SK-N-SH (cell line): ENCODE data around the gene PGS1. TPM values are rescaled to one million over a fixed set of nuclear protein-coding genes. Genes with fewer than 3 reads are reported as not detected.

Experiments
- CTCF ChIA-PET: fragments of 300-600, 350-600 bp; formaldehyde crosslinking; extraction: SDS; loops from one replicate; lab custom pipeline; 2021; lab: Yijun Ruan, JAX
- POLR2A ChIA-PET: fragments of 350-600 bp; sonication (Branson Sonifier 250); formaldehyde crosslinking; extraction: SDS; loops from one replicate; lab custom pipeline; 2020; ENCODE audit warnings: antibody characterized with exemption, inconsistent platforms; lab: Yijun Ruan, JAX
- DNase-seq: peaks from one replicate; pipeline ENCODE4 v3.0.0; 2012
- H2AFZ ChIP-seq: fragments of 200-600 bp; sonication (generic); 2 replicates; pipeline ENCODE4 v1.8.1; 2016; ENCODE audit warnings: antibody characterized with exemption, mild to moderate bottlenecking, low read depth
- H3F3A ChIP-seq: fragments of 200-600 bp; sonication (generic); replicated peaks from 2 replicates; pipeline ENCODE3; 2016; ENCODE audit warnings: antibody characterized with exemption, mild to moderate bottlenecking; ENCODE audit not compliant: insufficient read depth
- H3K27ac ChIP-seq, 2 experiments: fragments of 200-500 bp in 1 of 2; fragments of 200-600 bp in 1 of 2; sonication (Bioruptor generic) in 1 of 2; sonication (generic), shearing (Covaris generic) in 1 of 2; 2 replicates each; pipeline versions ENCODE4 v1.5.1 to v1.6.1; 2014 to 2016; ENCODE audit warnings: low read depth in 2 of 2, inconsistent platforms in 1 of 2, low read length in 1 of 2, mild to moderate bottlenecking in 1 of 2, mixed read lengths in 1 of 2
- H3K27me3 ChIP-seq: fragments of 200-600 bp; sonication (generic), shearing (Covaris generic); 2 replicates; pipeline ENCODE4 v1.6.1; 2016; ENCODE audit warnings: mixed run types; ENCODE audit not compliant: insufficient read depth
- H3K36me3 ChIP-seq, 2 experiments: fragments of 200-500 bp in 1 of 2; fragments of 200-600 bp in 1 of 2; sonication (Bioruptor generic) in 1 of 2; sonication (generic) in 1 of 2; replicated peaks in 1 of 2; 2 replicates each; pipeline versions ENCODE3 to v1.5.1; 2014 to 2016; ENCODE audit warnings: low read length in 1 of 2, mild to moderate bottlenecking in 1 of 2; ENCODE audit not compliant: insufficient read depth in 2 of 2, control insufficient read depth in 1 of 2
- H3K4me1 ChIP-seq, 2 experiments: fragments of 200-500 bp in 1 of 2; fragments of 200-600 bp in 1 of 2; sonication (Bioruptor generic) in 1 of 2; sonication (generic), shearing (Covaris generic) in 1 of 2; 2 replicates each; pipeline versions ENCODE4 v1.5.1 to v1.6.1; 2014 to 2016; ENCODE audit warnings: low read depth in 1 of 2, low read length in 1 of 2, mixed run types in 1 of 2; ENCODE audit not compliant: insufficient read depth in 2 of 2, control insufficient read depth in 1 of 2
- H3K4me2 ChIP-seq: fragments of 200-600 bp; sonication (generic), shearing (Covaris generic); 2 replicates; pipeline ENCODE4 v1.6.1; 2017; ENCODE audit warnings: mixed run types
- H3K4me3 ChIP-seq, 2 experiments: fragments of 200-500 bp in 1 of 2; fragments of 200-600 bp in 1 of 2; sonication (Bioruptor generic) in 1 of 2; sonication (generic), shearing (Covaris generic) in 1 of 2; 2 replicates each; pipeline versions ENCODE4 v1.5.1 to v1.8.1; 2014 to 2016; ENCODE audit warnings: low read depth in 2 of 2, inconsistent platforms in 1 of 2, low read length in 1 of 2, mild to moderate bottlenecking in 1 of 2, mixed read lengths in 1 of 2, moderate library complexity in 1 of 2
- H3K79me2 ChIP-seq: fragments of 200-600 bp; sonication (generic); 2 replicates; pipeline ENCODE4 v1.8.1; 2017; ENCODE audit warnings: mild to moderate bottlenecking; ENCODE audit not compliant: insufficient read depth
- H3K9ac ChIP-seq: fragments of 200-600 bp; sonication (generic); 2 replicates; pipeline ENCODE4 v1.6.1; 2017; ENCODE audit warnings: mixed run types
- H3K9me2 ChIP-seq: fragments of 200-600 bp; sonication (generic); 2 replicates; pipeline ENCODE4 v1.6.1; 2017; ENCODE audit warnings: mixed run types
- H3K9me3 ChIP-seq: fragments of 200-600 bp; sonication (generic); 2 replicates; pipeline ENCODE4 v1.6.1; 2017; ENCODE audit warnings: mixed run types, mild to moderate bottlenecking, moderate library complexity
- H4K20me1 ChIP-seq: fragments of 200-600 bp; sonication (generic); 2 replicates; pipeline ENCODE4 v1.6.1; 2017; ENCODE audit warnings: mild to moderate bottlenecking, mixed run types; ENCODE audit not compliant: insufficient read depth
- CTCF ChIP-seq: fragments of 200-600 bp; sonication (generic); IDR thresholded peaks from 2 replicates; pipeline ENCODE4 v1.6.1; 2017; ENCODE audit warnings: antibody characterized with exemption, mild to moderate bottlenecking, moderate library complexity
- EZH2phosphoT487 ChIP-seq: fragments of 200-600 bp; sonication (generic); IDR thresholded peaks from 2 replicates; pipeline ENCODE4 v1.6.1; 2017; ENCODE audit warnings: low read depth, mixed run types, mild to moderate bottlenecking, antibody characterized with exemption, moderate library complexity, borderline replicate concordance
- FOXJ3 ChIP-seq: sonication (generic); formaldehyde crosslinking; IDR thresholded peaks from 2 replicates; pipeline ENCODE4 v1.5.1; 2020; ENCODE audit warnings: mild to moderate bottlenecking, missing genetic modification reagents
- FOXM1 ChIP-seq: IDR thresholded peaks from 2 replicates; pipeline ENCODE4 v1.4.0; 2012; ENCODE audit warnings: low read depth, mild to moderate bottlenecking
- GABPA ChIP-seq: IDR thresholded peaks from 2 replicates; pipeline ENCODE4 v1.4.0; 2012; ENCODE audit warnings: low read depth, mild to moderate bottlenecking
- IRF3 ChIP-seq: fragments of 150-350 bp; IDR thresholded peaks from 2 replicates; pipeline ENCODE4 v1.6.1; 2016; ENCODE audit warnings: mild to moderate bottlenecking, low read depth, low read length
- PBX3 ChIP-seq: IDR thresholded peaks from 2 replicates; pipeline ENCODE4; 2012
- RAD21 ChIP-seq: IDR thresholded peaks from 2 replicates; pipeline ENCODE4 v1.6.1; 2012; ENCODE audit warnings: mild to moderate bottlenecking, low read length
- RCOR1 ChIP-seq: fragments of 150-350 bp; IDR thresholded peaks from 2 replicates; pipeline ENCODE4 v1.6.1; 2017; ENCODE audit warnings: antibody characterized with exemption, low read length
- REST ChIP-seq: IDR thresholded peaks from 2 replicates; pipeline ENCODE4 v1.6.1; 2012; ENCODE audit warnings: mild to moderate bottlenecking, low read depth, low read length, moderate library complexity
- RXRA ChIP-seq: IDR thresholded peaks from 2 replicates; pipeline ENCODE4 v1.4.0; 2012; ENCODE audit warnings: low read depth, mild to moderate bottlenecking, borderline replicate concordance
- TCF12 ChIP-seq: IDR thresholded peaks from 2 replicates; pipeline ENCODE4 v1.4.0; 2012
- TEAD4 ChIP-seq: IDR thresholded peaks from 2 replicates; pipeline ENCODE4 v1.4.0; 2012; ENCODE audit warnings: mild to moderate bottlenecking, borderline replicate concordance; ENCODE audit not compliant: insufficient read depth
- USF2 ChIP-seq: fragments of 150-350 bp; IDR thresholded peaks from 2 replicates; pipeline ENCODE4 v1.6.1; 2017; ENCODE audit warnings: antibody characterized with exemption, low read length, low read depth, borderline replicate concordance
- YY1 ChIP-seq: IDR thresholded peaks from 2 replicates; pipeline ENCODE4 v1.4.0; 2012; ENCODE audit warnings: low read depth, mild to moderate bottlenecking
- WGBS: methylation state at CpG from one replicate; pipeline ENCODE4 v1.1.6; 2017; ENCODE audit warnings: low lambda C conversion rate; 5-methylcytosine and 5-hydroxymethylcytosine counted together
- polyA plus RNA-seq, 3 experiments: library from polyadenylated mRNA; depleted of rRNA; stranded (reverse); fragments of >200 nt; gene quantifications; 2 replicates each; pipeline ENCODE4 v1.2.3, GENCODE V29; 2012

The PGS1 gene
- polyA plus RNA-seq, 1 of the 3 experiments (the other 2 are of a cell fraction): 88.4 TPM

GRCh38 chr17:78450696-78451345 lies 72.4 kb downstream of the PGS1 start:
- Histone ChIP-seq H2AFZ (no peak overlapping the region), H3K4me2 (no peak overlapping the region), H3K36me3 (no peaks in the 10 kb centered on the region), H3K4me3 (no peak overlapping the region), H3K79me2 (no peaks in the 10 kb centered on the region), H3K9ac (no peak overlapping the region), H3F3A (no peaks in the 10 kb centered on the region), H3K4me1 (no peaks in the 10 kb centered on the region; a peak in 1 of 4 replicates), H3K9me3 (no peaks in the 10 kb centered on the region), H3K27ac (no peak overlapping the region), H4K20me1 (no peaks in the 10 kb centered on the region), H3K27me3 (no peaks in the 10 kb centered on the region), H3K9me2 (no peaks in the 10 kb centered on the region)
- CTCF ChIA-PET: interaction anchor here (2.2 kb wide), 1 partner anchor 29 kb away, joined by 9 read pairs; no protein-coding TSS in a partner anchor
- WGBS: 64% methylated on average over 16 of the region's 20 CpGs
- POLR2A ChIA-PET: no interaction called here
- TF ChIP-seq TEAD4: no peak
- no peak for TF ChIP-seq USF2
- TF ChIP-seq GABPA: no peak
- no peak for TF ChIP-seq EZH2phosphoT487
- no peak for TF ChIP-seq RXRA
- no peak for TF ChIP-seq IRF3
- no peak for TF ChIP-seq TCF12
- TF ChIP-seq CTCF: no peak
- TF ChIP-seq PBX3: no peak
- no peak for TF ChIP-seq RCOR1
- TF ChIP-seq RAD21: no peak
- DNase-seq: no peak

GRCh38 chr17:78451753-78452152 lies 73.3 kb downstream of the PGS1 start:
- ChIA-PET CTCF (interaction anchor here (0.6 to 2.2 kb wide), 2 partner anchors 30 to 1517 kb away, joined by 3 to 9 read pairs; no protein-coding TSS in a partner anchor), POLR2A (no interaction called here)
- no peaks in the 10 kb centered on the region for H3K79me2 ChIP-seq
- no peak for DNase-seq
- no peak overlapping the region for H3K27ac ChIP-seq
- no peaks in the 10 kb centered on the region for H3K9me2 ChIP-seq
- no peaks in the 10 kb centered on the region for H3K36me3 ChIP-seq
- H3F3A ChIP-seq: no peaks in the 10 kb centered on the region
- TF ChIP-seq FOXJ3 (no peak), FOXM1 (no peak), REST (no peak), YY1 (no peak), USF2 (no peak), RCOR1 (no peak), IRF3 (no peak)
- no peaks in the 10 kb centered on the region for H3K9me3 ChIP-seq
- H3K4me3 ChIP-seq: no peak overlapping the region
- no peak overlapping the region for H3K9ac ChIP-seq
- no peaks in the 10 kb centered on the region; a peak in 1 of 4 replicates for H3K4me1 ChIP-seq
- WGBS: 62% methylated on average over 7 of the region's 7 CpGs
- no peak overlapping the region for H2AFZ ChIP-seq
- no peaks in the 10 kb centered on the region for H3K27me3 ChIP-seq
- H3K4me2 ChIP-seq: no peak overlapping the region
- H4K20me1 ChIP-seq: no peaks in the 10 kb centered on the region
